Activated CD4-positive, alpha-beta T cell treated with anti-CD3 and anti-CD28 coated beads, Interleukin-2, Interleukin-6, amounts not matched to agents 100 ng/mL and 50 ng/mL, durations not matched to agents 16 hours and 8 hours (primary cell): ENCODE data around the gene BBS5.
"Not testable (repeated sequence)": the region's sequence is repeated elsewhere in the genome, so short reads cannot be mapped to it uniquely, and the experiment has no call there.

ENCODE experiments used
- DNase-seq: peaks from one replicate; pipeline ENCODE4 v3.0.0-alpha.2; 2020

BBS5 gene

DNA sequence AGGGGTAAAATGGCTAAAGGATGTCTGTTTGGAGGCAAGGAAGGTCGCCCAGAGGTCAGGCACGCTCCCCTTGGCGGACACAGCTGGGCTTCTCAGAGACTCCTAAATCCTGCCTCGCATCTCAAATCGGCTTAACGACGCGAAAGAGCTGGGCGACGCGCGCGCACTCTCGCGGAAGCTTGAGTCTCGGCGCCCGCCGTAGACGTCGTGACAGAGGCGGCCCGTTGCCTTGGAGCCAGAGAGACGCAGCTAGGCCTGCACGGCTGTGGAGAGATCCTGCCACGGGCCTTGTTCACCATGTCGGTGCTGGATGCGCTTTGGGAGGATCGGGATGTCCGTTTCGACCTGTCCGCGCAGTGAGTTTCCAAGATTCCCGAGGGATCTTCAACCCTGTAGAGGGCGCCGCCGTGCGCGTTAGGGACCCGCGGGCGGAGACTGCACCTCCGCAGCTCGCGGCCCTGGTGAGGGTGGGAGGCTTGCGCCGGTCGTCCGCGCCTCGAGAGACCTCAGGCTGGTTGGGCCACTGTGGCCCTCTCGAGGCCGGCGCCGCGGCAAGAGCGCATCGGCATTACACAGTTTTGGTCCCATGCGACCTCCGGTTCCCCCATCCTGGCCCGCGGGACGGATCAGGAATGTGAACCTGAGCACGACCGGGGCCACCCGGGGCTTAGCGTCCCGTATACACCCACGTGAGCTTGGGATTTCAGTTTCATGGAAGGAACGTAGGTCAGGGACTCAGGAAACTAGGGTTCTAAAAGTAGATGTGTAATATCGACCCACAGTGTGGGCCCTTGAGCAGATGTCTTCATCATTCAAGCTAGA lies at the start of gene BBS5:
TSS of gene BBS5 (plus strand) at position 238 of the 822 bp plus-strand sequence. CDS start at position 298, 60 bp downstream.
- peak; percentile 87 for DNase-seq

DNA sequence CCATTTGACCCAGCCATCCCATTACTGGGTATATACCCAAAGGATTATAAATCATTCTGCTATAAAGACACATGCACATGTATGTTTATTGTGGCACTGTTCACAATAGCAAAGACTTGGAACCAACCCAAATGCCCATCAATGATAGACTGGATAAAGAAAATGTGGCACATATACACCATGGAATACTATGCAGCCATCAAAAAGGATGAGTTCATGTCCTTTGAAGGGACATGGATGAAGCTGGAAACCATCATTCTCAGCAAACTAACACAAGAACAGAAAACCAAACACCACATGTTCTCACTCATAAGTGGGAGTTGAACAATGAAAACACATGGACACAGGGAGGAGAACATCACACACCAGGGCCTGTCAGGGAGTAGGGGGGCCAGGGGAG lies 47.5 kb upstream of the BBS5 start:
- DNase-seq = not testable (repeated sequence)

- not testable (repeated sequence) for DNase-seq
Measured at GRCh38 chr2:169434236-169434635, 45.1 kb upstream of the BBS5 start.

GRCh38 chr2:169438466-169439072 lies 40.7 kb upstream of the BBS5 start:
- DNase-seq = no peak

GRCh38 chr2:169439900-169440299 lies 39.4 kb upstream of the BBS5 start:
- no peak for DNase-seq

- no peak for DNase-seq
Measured at GRCh38 chr2:169446452-169446851, 32.8 kb upstream of the BBS5 start.

GRCh38 chr2:169448316-169448715 lies 31.0 kb upstream of the BBS5 start:
- no peak for DNase-seq

DNA sequence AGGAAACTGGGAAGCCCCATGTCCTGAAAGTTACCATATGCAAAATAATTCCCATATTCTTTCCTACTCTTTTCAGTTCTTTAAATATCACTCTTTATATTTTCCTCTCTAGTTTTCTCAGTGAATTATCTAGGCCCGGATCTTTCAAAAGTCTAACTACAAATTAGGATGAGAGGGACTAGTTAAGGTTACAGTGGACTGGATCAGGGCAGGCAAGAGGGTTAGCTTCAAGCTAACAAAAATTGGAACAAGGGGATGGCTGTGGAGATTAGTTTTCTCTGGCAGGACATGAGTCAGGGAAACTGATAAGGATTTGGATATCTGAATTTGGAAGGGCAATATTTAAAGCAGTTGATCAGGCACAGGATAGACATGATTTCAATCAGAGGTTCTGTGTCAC lies 30.4 kb upstream of the BBS5 start:
- no peak for DNase-seq

GRCh38 chr2:169452080-169452479 lies 27.2 kb upstream of the BBS5 start:
- peak; percentile 32 for DNase-seq

DNA sequence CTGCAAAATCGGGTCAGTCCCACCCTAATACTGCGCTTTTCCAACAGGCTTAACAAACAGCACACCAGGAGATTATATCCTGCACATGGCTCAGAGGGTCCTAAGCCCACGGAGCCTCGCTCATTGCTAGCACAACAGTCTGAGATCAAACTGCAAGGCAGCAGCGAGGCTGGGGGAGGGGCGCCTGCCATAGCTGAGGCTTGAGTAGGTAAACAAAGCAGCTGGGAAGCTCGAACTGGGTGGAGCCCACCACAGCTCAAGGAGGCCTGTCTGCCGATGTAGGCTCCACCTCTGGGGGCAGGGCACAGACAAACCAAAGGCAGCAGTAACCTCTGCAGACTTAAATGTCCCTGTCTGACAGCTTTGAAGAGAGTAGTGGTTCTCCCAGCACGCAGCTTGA lies 26.2 kb upstream of the BBS5 start:
- not testable (repeated sequence) for DNase-seq

- no peak for DNase-seq
Measured at GRCh38 chr2:169461143-169461542, 18.2 kb upstream of the BBS5 start.

GRCh38 chr2:169462896-169463695 lies 16.2 kb upstream of the BBS5 start:
- no peak for DNase-seq

DNA sequence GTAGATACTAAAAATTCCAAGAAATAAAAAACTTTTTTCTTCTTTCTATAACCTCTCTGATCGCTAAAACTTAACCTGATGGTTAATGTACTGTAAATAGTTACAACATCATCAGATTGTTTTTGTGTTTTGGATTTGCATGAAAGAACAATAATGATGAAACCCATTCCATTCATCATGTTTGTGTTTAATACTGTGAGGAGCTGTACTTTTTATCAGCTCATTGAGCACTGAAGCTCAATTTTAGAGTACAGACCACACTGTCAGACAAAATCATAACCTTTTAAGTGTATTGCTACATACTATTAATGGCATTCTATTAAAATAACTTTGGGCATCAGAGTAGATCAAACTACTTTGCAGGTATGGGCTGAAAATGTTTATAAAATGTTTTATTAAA lies 14.8 kb upstream of the BBS5 start:
- DNase-seq = no peak

GRCh38 chr2:169464882-169465281 lies 14.4 kb upstream of the BBS5 start:
- DNase-seq = peak; percentile 15

GRCh38 chr2:169468841-169469240 lies 10.5 kb upstream of the BBS5 start:
- no peak for DNase-seq

- no peak for DNase-seq
Measured at GRCh38 chr2:169469952-169470572, 9.2 kb upstream of the BBS5 start.

GRCh38 chr2:169472249-169472648 lies 7.0 kb upstream of the BBS5 start:
- DNase-seq = no peak

GRCh38 chr2:169476459-169476858 lies 2.8 kb upstream of the BBS5 start:
- no peak for DNase-seq

DNA sequence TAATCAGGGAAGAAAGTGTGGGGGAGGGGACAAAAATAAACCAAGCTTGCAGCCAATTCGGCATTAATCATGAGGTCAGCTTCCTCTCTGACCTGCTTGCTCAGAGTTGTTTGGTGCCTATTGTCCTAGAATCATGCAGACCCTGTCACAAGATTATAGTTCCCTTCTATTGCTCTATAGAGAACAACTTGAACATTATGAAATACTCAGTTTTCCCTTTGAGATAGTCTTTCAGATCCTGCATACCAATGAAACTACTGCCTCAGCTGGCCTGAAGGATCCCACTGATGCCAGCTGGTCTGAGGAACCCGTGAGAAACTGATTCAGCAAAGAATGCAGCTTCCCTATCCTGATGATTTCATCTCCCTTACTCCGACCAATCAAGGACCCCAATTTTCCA lies 955 bp upstream of the BBS5 start:
- DNase-seq = no peak

- no peak for DNase-seq
Measured at GRCh38 chr2:169478745-169479256, 493 bp upstream of the BBS5 start.

DNA sequence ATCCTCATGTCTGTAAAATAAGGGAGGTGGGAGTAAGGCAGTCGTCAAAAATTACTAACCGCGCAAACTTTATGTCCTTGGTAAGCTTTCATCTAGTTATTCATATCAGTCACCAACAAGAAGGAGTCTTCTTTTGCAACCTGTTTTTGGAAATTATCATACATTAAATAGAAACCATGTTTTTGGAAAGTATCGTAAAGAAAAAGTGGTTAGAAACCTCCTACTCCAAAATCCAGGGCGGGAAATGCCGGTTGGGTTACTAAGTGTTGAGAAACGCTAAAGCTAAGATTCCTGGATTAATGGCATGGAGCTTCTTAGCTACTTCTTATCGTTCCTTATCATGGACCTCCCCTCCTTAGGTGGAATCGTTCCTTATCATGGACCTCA lies 778 bp downstream of the BBS5 start:
- no peak for DNase-seq

- DNase-seq = no peak
Measured at GRCh38 chr2:169485650-169486138, 6.4 kb downstream of the BBS5 start.

DNA sequence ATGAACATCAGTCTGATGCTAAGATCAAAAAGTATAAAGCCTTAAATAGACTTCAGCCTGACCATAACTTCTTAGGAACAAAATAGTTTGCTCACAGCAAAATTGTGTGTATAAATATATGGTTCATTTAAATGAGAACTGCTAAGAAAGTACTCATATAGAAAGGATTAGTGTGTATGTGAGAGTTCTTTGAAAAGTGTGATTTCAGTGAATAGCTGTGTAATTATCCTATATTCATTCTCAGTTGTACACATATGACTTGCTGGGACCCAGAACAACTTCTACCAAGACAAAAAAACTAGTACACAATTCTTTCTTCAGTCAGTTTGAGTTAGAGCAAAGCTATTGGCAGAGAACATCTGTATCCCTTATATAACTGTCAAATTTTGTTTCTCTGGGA lies 7.2 kb downstream of the BBS5 start:
- DNase-seq = no peak
